GM12864 (cell line): Measurements from ENCODE around the gene RAB36.

Experiments
- DNase-seq: peaks from one replicate; pipeline ENCODE4 v3.0.0-alpha.2; 2011; ENCODE audit warnings: low read depth
- H3K4me3 ChIP-seq: 2 replicates; pipeline ENCODE4 v1.5.1; 2011; ENCODE audit warnings: mild to moderate bottlenecking, low read depth, low read length, control low read depth
- TF ChIP-seq, protein P1 (sequence below): IDR thresholded peaks from 2 replicates; pipeline ENCODE4 v1.5.1; 2011; ENCODE audit warnings: low read depth, mild to moderate bottlenecking, moderate library complexity, low read length, control low read depth, inconsistent platforms; ENCODE audit errors: missing control alignments

RAB36 gene

GRCh38 chr22:23210428-23211170, 65.3 kb downstream of the RAB36 start:
- TF ChIP-seq, protein P1, sequence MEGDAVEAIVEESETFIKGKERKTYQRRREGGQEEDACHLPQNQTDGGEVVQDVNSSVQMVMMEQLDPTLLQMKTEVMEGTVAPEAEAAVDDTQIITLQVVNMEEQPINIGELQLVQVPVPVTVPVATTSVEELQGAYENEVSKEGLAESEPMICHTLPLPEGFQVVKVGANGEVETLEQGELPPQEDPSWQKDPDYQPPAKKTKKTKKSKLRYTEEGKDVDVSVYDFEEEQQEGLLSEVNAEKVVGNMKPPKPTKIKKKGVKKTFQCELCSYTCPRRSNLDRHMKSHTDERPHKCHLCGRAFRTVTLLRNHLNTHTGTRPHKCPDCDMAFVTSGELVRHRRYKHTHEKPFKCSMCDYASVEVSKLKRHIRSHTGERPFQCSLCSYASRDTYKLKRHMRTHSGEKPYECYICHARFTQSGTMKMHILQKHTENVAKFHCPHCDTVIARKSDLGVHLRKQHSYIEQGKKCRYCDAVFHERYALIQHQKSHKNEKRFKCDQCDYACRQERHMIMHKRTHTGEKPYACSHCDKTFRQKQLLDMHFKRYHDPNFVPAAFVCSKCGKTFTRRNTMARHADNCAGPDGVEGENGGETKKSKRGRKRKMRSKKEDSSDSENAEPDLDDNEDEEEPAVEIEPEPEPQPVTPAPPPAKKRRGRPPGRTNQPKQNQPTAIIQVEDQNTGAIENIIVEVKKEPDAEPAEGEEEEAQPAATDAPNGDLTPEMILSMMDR: no peak
- no peak overlapping the region for H3K4me3 ChIP-seq
- DNase-seq: no peak

DNA sequence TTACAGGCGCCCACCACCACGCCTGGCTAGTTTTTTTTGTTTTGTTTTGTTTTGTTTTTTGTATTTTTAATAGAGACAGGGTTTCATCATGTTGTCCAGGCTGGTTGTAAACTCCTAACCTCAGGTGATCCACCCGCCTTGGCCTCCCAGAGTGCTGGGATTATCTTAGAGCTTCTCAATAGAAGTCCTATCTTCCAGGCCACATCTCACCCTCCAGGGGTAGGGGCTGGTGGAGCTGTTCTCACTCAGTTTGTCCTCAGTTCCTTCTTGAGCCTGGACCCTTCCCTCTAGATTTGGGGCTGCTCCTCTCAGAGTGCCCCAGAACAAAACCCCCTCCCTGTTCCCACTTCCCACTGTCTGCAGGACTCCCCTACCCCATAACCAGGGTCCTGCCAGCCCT, 66.3 kb downstream of the RAB36 start:
- DNase-seq: no peak
- no peak overlapping the region for H3K4me3 ChIP-seq
- TF ChIP-seq, protein P1: no peak

- no peak for DNase-seq
- TF ChIP-seq, protein P1: no peak
- no peak overlapping the region for H3K4me3 ChIP-seq
Measured at GRCh38 chr22:23212061-23213021, 67.1 kb downstream of the RAB36 start.

DNA sequence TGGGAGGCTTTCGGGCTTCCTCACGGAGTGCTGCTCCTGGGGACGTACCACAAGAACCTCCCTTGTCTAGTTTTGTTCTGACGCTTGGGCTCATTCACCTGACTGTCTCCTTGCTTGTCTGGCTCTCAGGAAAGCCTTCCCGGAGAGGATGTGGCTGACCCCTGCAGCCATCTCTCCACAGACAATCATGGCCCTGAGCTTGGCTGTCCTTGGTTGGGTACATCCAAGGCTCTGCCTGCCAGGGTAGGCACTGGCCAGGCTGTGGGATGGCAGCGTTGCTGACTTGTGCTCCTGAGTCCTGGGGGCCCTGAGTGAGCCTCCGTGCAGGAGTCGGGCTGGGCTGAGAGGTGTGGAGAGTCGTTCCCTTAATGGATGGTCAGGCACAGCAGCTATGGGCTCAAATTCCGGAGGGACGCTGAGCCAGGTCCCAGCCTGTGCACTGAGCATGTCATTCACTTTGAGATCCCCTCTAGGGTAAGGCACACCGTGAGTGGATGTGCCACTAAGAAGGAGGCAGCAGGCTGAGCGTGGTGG, 67.8 kb downstream of the RAB36 start:
- TF ChIP-seq, protein P1: no peak
- no peak for DNase-seq
- H3K4me3 ChIP-seq: no peak overlapping the region

DNA sequence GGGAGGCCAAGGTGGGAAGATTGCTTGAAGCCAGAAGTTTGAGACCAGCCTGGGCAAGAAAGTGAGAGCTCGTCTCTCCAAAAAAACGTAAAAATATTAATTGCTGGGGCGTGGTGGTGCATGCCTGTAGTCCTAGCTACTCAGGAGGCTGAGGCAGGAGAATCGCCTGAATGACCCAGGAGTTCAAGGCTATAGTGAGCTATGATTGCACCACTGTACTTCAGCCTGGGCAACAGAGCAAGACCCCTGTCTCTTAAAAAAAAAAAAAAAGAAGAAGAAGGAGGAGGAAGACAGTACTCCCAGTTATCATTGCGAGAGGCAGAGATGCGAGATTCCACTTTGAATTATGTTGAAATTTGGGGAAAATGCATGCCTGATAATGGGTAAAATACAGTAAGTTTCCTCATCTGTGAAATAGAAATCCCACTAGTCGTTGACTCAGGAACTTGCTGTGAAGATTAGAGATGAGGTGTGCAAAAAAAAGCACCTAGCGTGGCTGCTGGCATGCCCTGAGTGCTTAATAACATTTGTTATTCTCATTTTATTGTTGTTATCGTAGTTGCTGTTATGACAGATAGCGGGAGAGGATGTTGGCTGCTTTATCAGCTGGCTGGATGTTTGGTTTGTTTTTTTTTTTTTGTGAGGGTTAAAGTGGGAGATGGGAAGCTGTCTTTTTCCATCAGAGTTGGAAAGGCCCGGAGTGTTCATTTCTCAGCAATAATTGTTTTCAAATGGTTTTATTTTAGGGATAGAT, 68.5 kb downstream of the RAB36 start:
- no peak for DNase-seq
- H3K4me3 ChIP-seq: no peak overlapping the region
- TF ChIP-seq, protein P1: no peak
